GM19351 (cell line): ENCODE data around the gene ACTN4.

Source experiments
- ATAC-seq: cut with Tn5 transposase; IDR thresholded peaks from one replicate; pipeline ENCODE4 v1.9.1; 2021; ENCODE audit warnings: mild to moderate bottlenecking, moderate library complexity; ENCODE audit not compliant: unreplicated experiment

ACTN4 gene

GRCh38 chr19:38708413-38709024, 61.1 kb downstream of the ACTN4 start:
- no peak for ATAC-seq

- no peak for ATAC-seq
Observed at GRCh38 chr19:38709119-38709518, 61.7 kb downstream of the ACTN4 start.

- ATAC-seq = no peak
Observed at GRCh38 chr19:38709671-38710415, 62.4 kb downstream of the ACTN4 start.

GRCh38 chr19:38710416-38710702, 62.9 kb downstream of the ACTN4 start:
- ATAC-seq = no peak

- no peak for ATAC-seq
Observed at GRCh38 chr19:38710928-38711725, 63.7 kb downstream of the ACTN4 start.

- no peak for ATAC-seq
Observed at GRCh38 chr19:38711726-38712153, 64.3 kb downstream of the ACTN4 start.

GRCh38 chr19:38712161-38712748, 64.8 kb downstream of the ACTN4 start:
- no peak for ATAC-seq

- ATAC-seq = no peak
Observed at GRCh38 chr19:38713227-38713649, 65.8 kb downstream of the ACTN4 start.

GRCh38 chr19:38713865-38714264, 66.4 kb downstream of the ACTN4 start:
- no peak for ATAC-seq

GRCh38 chr19:38714354-38714778, 66.9 kb downstream of the ACTN4 start:
- ATAC-seq = no peak

- no peak for ATAC-seq
Observed at GRCh38 chr19:38715555-38715954, 68.1 kb downstream of the ACTN4 start.

GRCh38 chr19:38717051-38717450, 69.6 kb downstream of the ACTN4 start:
- no peak for ATAC-seq

- no peak for ATAC-seq
Observed at GRCh38 chr19:38717855-38718254, 70.4 kb downstream of the ACTN4 start.

GRCh38 chr19:38718747-38719543, 71.5 kb downstream of the ACTN4 start:
- no peak for ATAC-seq

GRCh38 chr19:38719761-38720558, 72.5 kb downstream of the ACTN4 start:
- no peak for ATAC-seq

- ATAC-seq = no peak
Observed at GRCh38 chr19:38720559-38721236, 73.2 kb downstream of the ACTN4 start.

- ATAC-seq = no peak
Observed at GRCh38 chr19:38721496-38721895, 74.0 kb downstream of the ACTN4 start.

GRCh38 chr19:38721979-38722773, 74.7 kb downstream of the ACTN4 start:
- ATAC-seq = no peak
